Mesenchymal stem cell (in vitro differentiated cells and primary cell): Measurements from ENCODE around the gene MZF1.

Experiments used
- DNase-seq: peaks from one replicate; pipeline ENCODE4 v3.0.0-alpha.2; 2013
- H2AFZ ChIP-seq: one replicate; pipeline ENCODE4 v1.6.1; 2013; ENCODE audit warnings: low read depth, mild to moderate bottlenecking, control low read depth, inconsistent platforms, low read length, moderate library complexity
- H2AK5ac ChIP-seq: 2 replicates; pipeline ENCODE4 v1.6.1; 2013; ENCODE audit warnings: low read length, moderate library complexity, mild to moderate bottlenecking, inconsistent platforms; ENCODE audit not compliant: severe bottlenecking
- H2BK120ac ChIP-seq: one replicate; pipeline ENCODE4 v1.6.1; 2013; ENCODE audit warnings: low read depth, mild to moderate bottlenecking, inconsistent platforms, low read length, moderate library complexity
- H2BK12ac ChIP-seq, 2 experiments: one replicate each; pipeline ENCODE4 v1.6.1; 2013; ENCODE audit warnings: inconsistent platforms in 2 of 2, low read length in 2 of 2, mild to moderate bottlenecking in 2 of 2, moderate library complexity in 2 of 2, control low read depth in 1 of 2
- H2BK15ac ChIP-seq: one replicate; pipeline ENCODE4 v1.6.1; 2013; ENCODE audit warnings: mild to moderate bottlenecking, low read depth, inconsistent platforms; ENCODE audit not compliant: poor library complexity, severe bottlenecking
- H2BK5ac ChIP-seq: 2 replicates; pipeline ENCODE4 v1.6.1; 2013; ENCODE audit warnings: low read depth, mild to moderate bottlenecking, low read length, control low read depth, inconsistent platforms; ENCODE audit not compliant: poor library complexity, severe bottlenecking
- H3K14ac ChIP-seq, 2 experiments: one replicate each; pipeline ENCODE4 v1.6.1; 2013; ENCODE audit warnings: inconsistent platforms in 2 of 2, low read length in 2 of 2, control low read depth in 1 of 2, mild to moderate bottlenecking in 1 of 2, moderate library complexity in 1 of 2
- H3K18ac ChIP-seq, 2 experiments: one replicate each; pipeline ENCODE4 v1.6.1; 2013; ENCODE audit warnings: inconsistent platforms in 2 of 2, low read length in 2 of 2, control low read depth in 1 of 2, low read depth in 1 of 2, mild to moderate bottlenecking in 1 of 2
- H3K23ac ChIP-seq, 2 experiments: one replicate each; pipeline ENCODE4 v1.6.1; 2013; ENCODE audit warnings: inconsistent platforms in 2 of 2, low read length in 2 of 2, mild to moderate bottlenecking in 2 of 2, moderate library complexity in 2 of 2, control low read depth in 1 of 2
- H3K27ac ChIP-seq: 2 replicates; pipeline ENCODE4 v1.5.1; 2013; ENCODE audit warnings: mild to moderate bottlenecking, moderate library complexity, low read length, control low read depth, inconsistent platforms; ENCODE audit not compliant: poor library complexity, severe bottlenecking
- H3K27me3 ChIP-seq, 2 experiments: 2 replicates each; pipeline versions ENCODE4 v1.6.1 to v1.7.0; 2013; ENCODE audit warnings: low read length in 2 of 2, mild to moderate bottlenecking in 2 of 2, moderate library complexity in 2 of 2, control low read depth in 1 of 2, inconsistent platforms in 1 of 2; ENCODE audit not compliant: control insufficient read depth in 1 of 2, insufficient read depth in 1 of 2
- H3K36me3 ChIP-seq, 2 experiments: 2 replicates each; pipeline versions ENCODE4 v1.6.1 to v1.7.0; 2013; ENCODE audit warnings: low read length in 2 of 2, control low read depth in 1 of 2, inconsistent platforms in 1 of 2, low read depth in 1 of 2, mild to moderate bottlenecking in 1 of 2; ENCODE audit not compliant: insufficient read depth in 2 of 2, control insufficient read depth in 1 of 2
- H3K4ac ChIP-seq, 2 experiments: one replicate each; pipeline ENCODE4 v1.6.1; 2013; ENCODE audit warnings: inconsistent platforms in 2 of 2, low read length in 2 of 2, mild to moderate bottlenecking in 2 of 2, moderate library complexity in 2 of 2, control low read depth in 1 of 2, low read depth in 1 of 2
- H3K4me1 ChIP-seq: 2 replicates; pipeline ENCODE4 v1.6.1; 2013; ENCODE audit warnings: low read depth, low read length, control low read depth; ENCODE audit not compliant: control insufficient read depth, insufficient read depth
- H3K4me2 ChIP-seq: 2 replicates; pipeline ENCODE4 v1.6.1; 2013; ENCODE audit warnings: low read length, mild to moderate bottlenecking, inconsistent platforms; ENCODE audit not compliant: poor library complexity, severe bottlenecking
- H3K4me3 ChIP-seq, 2 experiments: 2 replicates each; pipeline versions ENCODE4 v1.5.1 to v1.7.0; 2013; ENCODE audit warnings: low read length in 2 of 2, mild to moderate bottlenecking in 2 of 2, control low read depth in 1 of 2, low read depth in 1 of 2; ENCODE audit not compliant: insufficient read depth in 1 of 2
- H3K79me1 ChIP-seq: replicated peaks from 2 replicates; pipeline ENCODE4 v1.6.1; 2013; ENCODE audit warnings: mild to moderate bottlenecking, control low read depth, low read length, inconsistent platforms; ENCODE audit not compliant: poor library complexity, severe bottlenecking
- H3K9ac ChIP-seq: 2 replicates; pipeline ENCODE4 v1.7.0; 2013; ENCODE audit warnings: mild to moderate bottlenecking, low read length, moderate library complexity
- H3K9me3 ChIP-seq: 2 replicates; pipeline ENCODE4 v1.7.0; 2013; ENCODE audit warnings: mild to moderate bottlenecking, low read length; ENCODE audit not compliant: control insufficient read depth
- H4K8ac ChIP-seq: one replicate; pipeline ENCODE4 v1.6.1; 2013; ENCODE audit warnings: inconsistent platforms, mild to moderate bottlenecking, low read length, moderate library complexity
- H4K91ac ChIP-seq: one replicate; pipeline ENCODE4 v1.6.1; 2013; ENCODE audit warnings: mild to moderate bottlenecking, low read length, inconsistent platforms
- WGBS: methylation state at CpG from one replicate; pipeline ENCODE4 v1.1.7; 2013; ENCODE audit warnings: mixed read lengths; 5-methylcytosine and 5-hydroxymethylcytosine counted together

The MZF1 gene

GRCh38 chr19:58585442-58586132 is 12.5 kb upstream of the MZF1 start:
- Histone ChIP-seq H3K18ac (peak overlapping the region; percentile 67 to 74), H3K4ac (no peak overlapping the region), H3K4me1 (peaks cover 7% of the 10 kb centered on the region), H4K91ac (peak overlapping the region; percentile 91), H4K8ac (peak overlapping the region; percentile 12), H2BK15ac (no peak overlapping the region), H3K14ac (no peak overlapping the region), H3K36me3 (peaks cover 25 to 37% of the 10 kb centered on the region in 2 experiments), H2AK5ac (no peak overlapping the region), H2AFZ (no peak overlapping the region), H3K27me3 (no peaks in the 10 kb centered on the region), H3K79me1 (peaks cover 21% of the 10 kb centered on the region), H2BK5ac (no peak overlapping the region), H2BK120ac (no peak overlapping the region), H3K23ac (no peak overlapping the region), H2BK12ac (peak overlapping the region; percentile 15 to 74), H3K4me2 (no peak overlapping the region), H3K27ac (no peak overlapping the region), H3K4me3 (no peak overlapping the region), H3K9ac (peak overlapping the region; percentile 22), H3K9me3 (no peaks in the 10 kb centered on the region)
- DNase-seq: no peak
- 78% methylated on average over 5 of the region's 6 CpGs for WGBS

- no peak overlapping the region for H2AK5ac ChIP-seq
- no peak overlapping the region for H2BK15ac ChIP-seq
- H3K27me3 ChIP-seq: no peaks in the 10 kb centered on the region
- H4K8ac ChIP-seq: peak overlapping the region; percentile 12
- peaks cover 7% of the 10 kb centered on the region for H3K4me1 ChIP-seq
- no peak overlapping the region for H2BK12ac ChIP-seq
- no peaks in the 10 kb centered on the region for H3K9me3 ChIP-seq
- H3K14ac ChIP-seq: no peak overlapping the region
- H3K9ac ChIP-seq: peak overlapping the region; percentile 22
- H3K18ac ChIP-seq: no peak overlapping the region
- DNase-seq: no peak
- peak overlapping the region in 1 of 2 experiments; percentile 24 for H3K23ac ChIP-seq
- H3K36me3 ChIP-seq: peaks cover 25 to 37% of the 10 kb centered on the region in 2 experiments
- no peak overlapping the region for H3K4ac ChIP-seq
- H3K27ac ChIP-seq: no peak overlapping the region
- H3K4me2 ChIP-seq: no peak overlapping the region
- no peak overlapping the region for H2AFZ ChIP-seq
- H3K79me1 ChIP-seq: peaks cover 21% of the 10 kb centered on the region
- no peak overlapping the region for H2BK120ac ChIP-seq
- H4K91ac ChIP-seq: no peak overlapping the region
- no peak overlapping the region for H2BK5ac ChIP-seq
- no peak overlapping the region for H3K4me3 ChIP-seq
- WGBS: 81% methylated on average over 5 of the region's 9 CpGs
Measured at GRCh38 chr19:58584498-58585441, 11.6 kb upstream of the MZF1 start.

- no peak overlapping the region for H4K8ac ChIP-seq
- DNase-seq: no peak
- no peak overlapping the region for H3K4me2 ChIP-seq
- H3K79me1 ChIP-seq: peaks cover 28% of the 10 kb centered on the region
- no peak overlapping the region for H3K4me3 ChIP-seq
- H3K9ac ChIP-seq: no peak overlapping the region
- H2AK5ac ChIP-seq: no peak overlapping the region
- H2BK12ac ChIP-seq: no peak overlapping the region
- no peak overlapping the region for H3K23ac ChIP-seq
- H3K36me3 ChIP-seq: peaks cover 33 to 41% of the 10 kb centered on the region in 2 experiments
- no peak overlapping the region for H2BK15ac ChIP-seq
- H2BK5ac ChIP-seq: no peak overlapping the region
- no peak overlapping the region for H3K18ac ChIP-seq
- H3K4me1 ChIP-seq: peaks cover 13% of the 10 kb centered on the region
- no peaks in the 10 kb centered on the region for H3K27me3 ChIP-seq
- no peak overlapping the region for H3K4ac ChIP-seq
- H4K91ac ChIP-seq: no peak overlapping the region
- H3K9me3 ChIP-seq: no peaks in the 10 kb centered on the region
- no peak overlapping the region for H2BK120ac ChIP-seq
- 99% methylated on average over 6 of the region's 6 CpGs for WGBS
- no peak overlapping the region for H3K14ac ChIP-seq
- no peak overlapping the region for H3K27ac ChIP-seq
- H2AFZ ChIP-seq: no peak overlapping the region
Measured at GRCh38 chr19:58582985-58583384, 9.8 kb upstream of the MZF1 start.
